ENCODE results near the gene ARHGAP26. TPM values are rescaled to one million over a fixed set of nuclear protein-coding genes. Genes with fewer than 3 reads are reported as not detected.

Gene ARHGAP26
- total and polyA plus RNA-seq, 4 donors = 1.8 to 16.7 (median 4.1) TPM

- peak; percentile 90 for TF ChIP-seq ZBTB33 (IDR thresholded peaks at IDR 0.05)
- TF ChIP-seq HNF4G (IDR thresholded peaks at IDR 0.05) = peak; percentile 97
These were observed 212.0 kb downstream of the ARHGAP26 start (continued) for GRCh38 chr5:142981886-142982820.

GRCh38 chr5:142982821-142983200, 212.6 kb downstream of the ARHGAP26 start:
- 85% methylated on average over 4 of the region's 4 CpGs for WGBS
- H3K4me1 ChIP-seq (ENCODE audit: control insufficient read depth in 4 of 4, insufficient read depth in 4 of 4, low read length in 3 of 4) = peaks cover 14 to 27% (median 24%) of the 10 kb centered on the region in 4 donors

More at GRCh38 chr5:142982821-142983200, 212.6 kb downstream of the ARHGAP26 start:
- H3K36me3 ChIP-seq (ENCODE audit: control insufficient read depth in 4 of 4, insufficient read depth in 3 of 4, low read depth in 1 of 4, low read length in 3 of 4) = no peaks in the 10 kb centered on the region
- no peaks in the 10 kb centered on the region for H3K9me3 ChIP-seq (ENCODE audit: control insufficient read depth in 4 of 4, low read length in 3 of 4)
- no peak overlapping the region for H3K4me3 ChIP-seq (ENCODE audit: low read depth in 1 of 3, low read length in 3 of 3)
- TF ChIP-seq GABPA (IDR thresholded peaks at IDR 0.05 in 1 of 2, conservative IDR thresholded peaks at IDR 0.05 in 1 of 2) (no peak), FOXA1 (IDR thresholded peaks at IDR 0.05) (no peak), REST (IDR thresholded peaks at IDR 0.05) (no peak), FOXA2 (IDR thresholded peaks at IDR 0.05) (no peak), YY1 (IDR thresholded peaks at IDR 0.05) (no peak), RAD21 (IDR thresholded peaks at IDR 0.05) (peak in 1 of 2 donors; percentile 58), ZBTB33 (IDR thresholded peaks at IDR 0.05) (no peak), CTCF (IDR thresholded peaks at IDR 0.05; ENCODE audit: low read depth, low read length, missing input control) (peak; percentile 7), MAX (IDR thresholded peaks at IDR 0.05) (no peak), ATF3 (IDR thresholded peaks at IDR 0.05) (no peak)
- peak overlapping the region; percentile 74 to 77 for H3K27ac ChIP-seq (ENCODE audit: low read depth in 1 of 2, low read length in 2 of 2)
- no peaks in the 10 kb centered on the region for H3K27me3 ChIP-seq (ENCODE audit: control insufficient read depth in 4 of 4, insufficient read depth in 4 of 4, low read length in 3 of 4)
- no peak overlapping the region for H3K9ac ChIP-seq (ENCODE audit: low read depth in 1 of 2, low read length in 2 of 2)
- DNase-seq (ENCODE audit: low spot score) = no peak

Measured in liver (tissue), 9 donors.